ENCODE data around the gene KCNQ1.

DNA sequence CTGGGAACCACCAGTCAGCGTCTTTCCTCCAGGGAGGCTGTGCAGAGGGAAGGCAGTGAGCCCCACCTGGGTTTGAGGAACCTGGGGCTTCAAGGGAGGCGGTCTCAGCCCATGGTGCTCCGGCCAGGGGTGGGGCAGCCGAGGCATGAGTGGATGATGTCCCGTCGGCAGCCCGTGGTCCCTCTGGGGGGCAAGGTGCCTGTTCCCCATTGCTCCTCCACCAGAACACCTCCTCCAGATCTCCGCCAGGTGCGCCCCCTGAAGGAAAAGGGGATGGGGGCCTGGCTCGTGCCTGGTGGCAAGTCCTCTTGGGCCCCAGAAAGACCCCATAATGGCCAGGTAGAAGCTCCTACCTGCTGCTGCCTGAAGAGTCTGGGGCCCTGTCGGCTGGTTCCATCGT lies 94.1 kb downstream of the KCNQ1 start:
- TF ChIP-seq, protein P1, sequence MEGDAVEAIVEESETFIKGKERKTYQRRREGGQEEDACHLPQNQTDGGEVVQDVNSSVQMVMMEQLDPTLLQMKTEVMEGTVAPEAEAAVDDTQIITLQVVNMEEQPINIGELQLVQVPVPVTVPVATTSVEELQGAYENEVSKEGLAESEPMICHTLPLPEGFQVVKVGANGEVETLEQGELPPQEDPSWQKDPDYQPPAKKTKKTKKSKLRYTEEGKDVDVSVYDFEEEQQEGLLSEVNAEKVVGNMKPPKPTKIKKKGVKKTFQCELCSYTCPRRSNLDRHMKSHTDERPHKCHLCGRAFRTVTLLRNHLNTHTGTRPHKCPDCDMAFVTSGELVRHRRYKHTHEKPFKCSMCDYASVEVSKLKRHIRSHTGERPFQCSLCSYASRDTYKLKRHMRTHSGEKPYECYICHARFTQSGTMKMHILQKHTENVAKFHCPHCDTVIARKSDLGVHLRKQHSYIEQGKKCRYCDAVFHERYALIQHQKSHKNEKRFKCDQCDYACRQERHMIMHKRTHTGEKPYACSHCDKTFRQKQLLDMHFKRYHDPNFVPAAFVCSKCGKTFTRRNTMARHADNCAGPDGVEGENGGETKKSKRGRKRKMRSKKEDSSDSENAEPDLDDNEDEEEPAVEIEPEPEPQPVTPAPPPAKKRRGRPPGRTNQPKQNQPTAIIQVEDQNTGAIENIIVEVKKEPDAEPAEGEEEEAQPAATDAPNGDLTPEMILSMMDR (IDR thresholded peaks at IDR 0.05 in 2 of 3, conservative IDR thresholded peaks at IDR 0.05 in 1 of 3; ENCODE audit: borderline replicate concordance in 1 of 3, insufficient read depth in 1 of 3, low read depth in 2 of 3, low read length in 2 of 3), result no peak
- TF ChIP-seq SRF (IDR thresholded peaks at IDR 0.05; ENCODE audit: low read depth), result no peak
- TF ChIP-seq SP1 (IDR thresholded peaks at IDR 0.05; ENCODE audit: low read depth), result no peak
